H1 (cell line): ENCODE data around the gene PDE4D. TPM values are rescaled to one million over a fixed set of nuclear protein-coding genes. Genes with fewer than 3 reads are reported as not detected.

Experiments used
- CTCF ChIA-PET: fragments of 300-600 bp; sonication (Branson Sonifier 250); formaldehyde crosslinking; loops from one replicate; lab custom pipeline; 2021; ENCODE audit not compliant: partially characterized antibody; lab: Charles Lee
- POLR2A ChIA-PET: fragments of 300-600 bp; sonication (Branson Sonifier 250); formaldehyde crosslinking; loops from one replicate; lab custom pipeline; 2021; ENCODE audit warnings: inconsistent platforms; ENCODE audit not compliant: partially characterized antibody; lab: Charles Lee
- DNase-seq, 2 experiments: peaks; one replicate each; pipeline versions ENCODE4 v3.0.0 to v3.0.0-alpha.2; 2010 to 2022; ENCODE audit warnings: low spot score in 2 of 2, low read depth in 1 of 2, mixed read lengths in 1 of 2
- FAIRE-seq: peaks from 2 replicates; lab custom pipeline; 2011; peaks lifted over from hg19 to GRCh38; lab: Jason Lieb, UNC
- H2AFZ ChIP-seq: 2 replicates; pipeline ENCODE4 v1.8.1; 2012; ENCODE audit warnings: low read length, inconsistent platforms
- H2AK5ac ChIP-seq: 2 replicates; pipeline ENCODE4 v1.6.1; 2013; ENCODE audit warnings: low read depth, low read length
- H2BK120ac ChIP-seq: replicated peaks from 2 replicates; pipeline ENCODE3; 2013; ENCODE audit warnings: low read depth, low read length, inconsistent platforms
- H2BK12ac ChIP-seq: 2 replicates; pipeline ENCODE4 v1.6.1; 2013; ENCODE audit warnings: low read depth, low read length
- H2BK15ac ChIP-seq: 2 replicates; pipeline ENCODE4 v1.6.1; 2013; ENCODE audit warnings: low read length
- H2BK20ac ChIP-seq: 2 replicates; pipeline ENCODE4 v1.6.1; 2013; ENCODE audit warnings: low read length
- H2BK5ac ChIP-seq: 2 replicates; pipeline ENCODE4 v1.6.1; 2013; ENCODE audit warnings: low read depth, low read length
- H3K14ac ChIP-seq: 2 replicates; pipeline ENCODE4 v1.6.1; 2013; ENCODE audit warnings: inconsistent platforms; ENCODE audit not compliant: insufficient read length
- H3K18ac ChIP-seq: 2 replicates; pipeline ENCODE4 v1.6.1; 2013; ENCODE audit warnings: low read length; ENCODE audit errors: extremely low read depth
- H3K23ac ChIP-seq: 2 replicates; pipeline ENCODE4 v1.6.1; 2013; ENCODE audit warnings: inconsistent platforms; ENCODE audit not compliant: insufficient read length
- H3K23me2 ChIP-seq: 2 replicates; pipeline ENCODE4 v1.6.1; 2013; ENCODE audit warnings: low read depth, low read length
- H3K27ac ChIP-seq: 2 replicates; pipeline ENCODE4 v1.6.1; 2011; ENCODE audit warnings: low read depth, low read length, inconsistent platforms
- H3K27me3 ChIP-seq, 4 experiments: replicated peaks in 1 of 4; 1 replicate in 1 of 4; 2 replicates in 3 of 4; pipeline versions ENCODE4 v1.6.1 to v1.8.1; 2011 to 2013; ENCODE audit warnings: low read length in 3 of 4, mild to moderate bottlenecking in 3 of 4, inconsistent platforms in 2 of 4, mixed read lengths in 2 of 4, moderate library complexity in 1 of 4; ENCODE audit not compliant: control insufficient read depth in 3 of 4, insufficient read depth in 3 of 4; ENCODE audit errors: extremely low read depth in 1 of 4
- H3K36me3 ChIP-seq, 4 experiments: 2 replicates each; pipeline versions ENCODE4 v1.6.1 to v1.8.1; 2011 to 2013; ENCODE audit warnings: mild to moderate bottlenecking in 4 of 4, low read length in 3 of 4, moderate library complexity in 2 of 4, control low read depth in 1 of 4, inconsistent platforms in 1 of 4; ENCODE audit not compliant: insufficient read depth in 4 of 4, control insufficient read depth in 2 of 4
- H3K4ac ChIP-seq: replicated peaks from 2 replicates; pipeline ENCODE3; 2013; ENCODE audit warnings: low read length, low read depth, mixed read lengths, inconsistent platforms; ENCODE audit not compliant: insufficient read length
- H3K4me1 ChIP-seq, 4 experiments: replicated peaks in 1 of 4; 1 replicate in 1 of 4; 2 replicates in 3 of 4; pipeline versions ENCODE4 v1.6.1 to v1.8.1; 2011 to 2013; ENCODE audit warnings: low read length in 3 of 4, inconsistent platforms in 2 of 4, mixed read lengths in 1 of 4; ENCODE audit not compliant: insufficient read depth in 4 of 4, control insufficient read depth in 3 of 4
- H3K4me2 ChIP-seq, 2 experiments: 2 replicates each; pipeline versions ENCODE4 v1.6.1 to v1.8.1; 2011 to 2013; ENCODE audit warnings: low read depth in 2 of 2, low read length in 2 of 2, control low read depth in 1 of 2, inconsistent platforms in 1 of 2, mild to moderate bottlenecking in 1 of 2; ENCODE audit not compliant: insufficient read depth in 1 of 2
- H3K4me3 ChIP-seq, 4 experiments: fragments of 200-600, 300-600 bp in 1 of 4; sonication (generic), shearing (Covaris generic), sonication (Bioruptor Twin) in 1 of 4; 2 replicates each; pipeline versions ENCODE4 v1.5.1 to v1.8.1; 2011 to 2016; ENCODE audit warnings: low read length in 4 of 4, low read depth in 3 of 4, control low read depth in 2 of 4, inconsistent platforms in 2 of 4, mild to moderate bottlenecking in 2 of 4, mixed read lengths in 1 of 4, moderate library complexity in 1 of 4; ENCODE audit not compliant: insufficient read depth in 2 of 4; ENCODE audit errors: extremely low read depth in 1 of 4
- H3K56ac ChIP-seq: replicated peaks from 2 replicates; pipeline ENCODE3; 2013; ENCODE audit warnings: low read depth, mild to moderate bottlenecking, mixed read lengths, low read length, inconsistent platforms; ENCODE audit not compliant: insufficient read length
- H3K79me1 ChIP-seq: 2 replicates; pipeline ENCODE4 v1.6.1; 2013; ENCODE audit warnings: low read depth, low read length, control low read depth
- H3K79me2 ChIP-seq, 2 experiments: 2 replicates each; pipeline versions ENCODE4 v1.6.1 to v1.8.1; 2012 to 2013; ENCODE audit warnings: low read length in 2 of 2, mild to moderate bottlenecking in 2 of 2, inconsistent platforms in 1 of 2; ENCODE audit not compliant: insufficient read depth in 2 of 2, control insufficient read depth in 1 of 2
- H3K9ac ChIP-seq, 4 experiments: replicated peaks in 1 of 4; 1 replicate in 1 of 4; 2 replicates in 3 of 4; pipeline versions ENCODE4 v1.6.1 to v1.8.1; 2011 to 2013; ENCODE audit warnings: low read depth in 3 of 4, low read length in 3 of 4, control low read depth in 2 of 4, mild to moderate bottlenecking in 2 of 4, moderate library complexity in 2 of 4, inconsistent platforms in 1 of 4; ENCODE audit errors: extremely low read depth in 1 of 4
- H3K9me3 ChIP-seq, 2 experiments: 2 replicates each; pipeline versions ENCODE4 v1.6.1 to v1.8.1; 2012 to 2013; ENCODE audit warnings: mild to moderate bottlenecking in 2 of 2, moderate library complexity in 2 of 2, control low read depth in 1 of 2, inconsistent platforms in 1 of 2, low read depth in 1 of 2, low read length in 1 of 2, mixed read lengths in 1 of 2; ENCODE audit not compliant: insufficient read depth in 2 of 2
- H4K20me1 ChIP-seq, 2 experiments: replicated peaks in 1 of 2; 2 replicates each; pipeline versions ENCODE3 to v1.8.1; 2011 to 2013; ENCODE audit warnings: inconsistent platforms in 2 of 2, low read length in 2 of 2, mild to moderate bottlenecking in 1 of 2; ENCODE audit not compliant: insufficient read depth in 2 of 2, control insufficient read depth in 1 of 2
- H4K5ac ChIP-seq: 2 replicates; pipeline ENCODE4 v1.6.1; 2013; ENCODE audit warnings: low read length, low read depth, mixed read lengths, inconsistent platforms; ENCODE audit not compliant: insufficient read length
- H4K8ac ChIP-seq: 2 replicates; pipeline ENCODE4 v1.8.0; 2013; ENCODE audit warnings: mild to moderate bottlenecking, moderate library complexity, low read length, inconsistent platforms; ENCODE audit not compliant: insufficient read depth; ENCODE audit errors: extremely low read depth
- H4K91ac ChIP-seq: replicated peaks from 2 replicates; pipeline ENCODE3; 2013; ENCODE audit warnings: low read length, mixed read lengths, inconsistent platforms; ENCODE audit not compliant: insufficient read length
- CBX5 ChIP-seq: fragments of 300-800, 300-1000 bp; sonication (generic); IDR thresholded peaks from 2 replicates; pipeline ENCODE4 v1.7.1; 2016; ENCODE audit warnings: antibody characterized with exemption, low read length, low read depth
- CTBP2 ChIP-seq: IDR thresholded peaks from 2 replicates; pipeline ENCODE4 v1.7.0; 2011; ENCODE audit warnings: borderline replicate concordance, mild to moderate bottlenecking, moderate library complexity, mixed read lengths, low read length; ENCODE audit not compliant: insufficient read depth, insufficient read length
- EGR1 ChIP-seq: IDR thresholded peaks from 2 replicates; pipeline ENCODE4 v1.6.1; 2011; ENCODE audit warnings: low read depth, low read length, borderline replicate concordance
- KDM1A ChIP-seq: fragments of 200-600, 300-600 bp; sonication (generic); IDR thresholded peaks from 2 replicates; pipeline ENCODE4 v1.7.1; 2016; ENCODE audit warnings: mild to moderate bottlenecking, low read length, borderline replicate concordance
- SIRT6 ChIP-seq: IDR thresholded peaks from one replicate; pipeline ENCODE4 v1.7.1; 2012; ENCODE audit warnings: low read length, inconsistent platforms
- WGBS, 2 experiments: shearing (Covaris generic) in 1 of 2; methylation state at CpG; one replicate each; pipeline versions ENCODE4 v1.1.6 to v1.1.7; 2013 to 2015; ENCODE audit warnings: low lambda C conversion rate in 2 of 2, mixed read lengths in 2 of 2, inconsistent platforms in 1 of 2, low coverage in 1 of 2, missing lambda C conversion rate in 1 of 2; ENCODE audit not compliant: insufficient replicate concordance in 2 of 2, insufficient coverage in 1 of 2, insufficient read length in 1 of 2; ENCODE audit errors: extremely low coverage in 1 of 2, missing lambda C conversion rate in 1 of 2; 5-methylcytosine and 5-hydroxymethylcytosine counted together
- polyA plus RNA-seq, 7 experiments: library from polyadenylated mRNA; depleted of rRNA in 3 of 7; stranded (reverse) in 5 of 7; unstranded in 2 of 7; fragments of >200 nt in 5 of 7; fragments of 200-250 nt in 2 of 7; gene quantifications; 1 replicate in 5 of 7; 2 replicates in 1 of 7; 4 replicates in 1 of 7; pipeline versions ENCODE4 v1.2.1 to v1.2.3, GENCODE V29; 2011 to 2013; ENCODE audit warnings: missing spikeins in 2 of 7, mixed read lengths in 2 of 7
- total RNA-seq: library from RNA; stranded (reverse); fragmentation: NEBNext Ultra II Directional; extraction: Animal tissue kit (Norgen Biotek cat#: 25700); gene quantifications from 2 replicates; pipeline ENCODE4 v1.2.1, GENCODE V29; 2021

PDE4D gene
- total and polyA plus RNA-seq, 2 of the 8 experiments (the other 6 are each of a cell fraction or from before 2014, with no cell fraction given), result 2.3 to 3.7 TPM

DNA sequence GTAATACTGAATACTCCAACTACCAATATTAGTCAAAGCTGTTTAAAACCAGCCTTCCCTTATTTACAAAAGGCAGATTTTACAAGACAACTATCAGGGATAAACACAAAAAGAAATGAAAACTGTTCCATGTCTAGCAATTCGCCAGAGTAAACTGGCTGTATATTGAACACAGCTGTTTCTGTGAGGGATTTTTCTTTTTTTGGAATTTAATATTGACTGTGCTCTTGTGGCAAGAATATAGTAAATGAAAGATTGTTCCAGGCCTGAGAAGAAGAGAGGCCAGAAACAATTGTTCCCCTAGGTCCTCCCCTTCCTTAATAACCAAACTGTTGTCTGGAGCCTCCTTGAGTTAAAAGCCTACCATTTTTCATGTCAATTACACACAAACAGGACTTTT, 188.6 kb downstream of the PDE4D start:
- no peak for DNase-seq
- TF ChIP-seq CTBP2 (no peak), EGR1 (no peak), KDM1A (no peak), CBX5 (no peak), SIRT6 (no peak)
- ChIA-PET POLR2A (no interaction called here), CTCF (interaction anchor here (0.8 kb wide), 1 partner anchor 369 kb away, joined by 3 read pairs; no protein-coding TSS in a partner anchor)
- Histone ChIP-seq H3K9me3 (no peaks in the 10 kb centered on the region), H2AK5ac (no peak overlapping the region), H4K8ac (no peak overlapping the region), H3K9ac (no peak overlapping the region), H2AFZ (no peak overlapping the region; the same call in 1 of the 2 replicates), H3K4me1 (peaks cover 0 to 11% (median 4%) of the 10 kb centered on the region in 4 experiments; a peak in 2 of 7 replicates), H3K27me3 (no peaks in the 10 kb centered on the region), H2BK20ac (no peak overlapping the region), H2BK5ac (no peak overlapping the region), H3K27ac (no peak overlapping the region), H3K36me3 (no peaks in the 10 kb centered on the region), H2BK120ac (no peak overlapping the region), H3K56ac (no peak overlapping the region), H3K79me1 (no peaks in the 10 kb centered on the region), H3K4me2 (no peak overlapping the region), H3K23me2 (no peaks in the 10 kb centered on the region), H3K23ac (no peak overlapping the region), H4K91ac (no peak overlapping the region), H3K18ac (no peak overlapping the region), H3K79me2 (no peaks in the 10 kb centered on the region), H2BK12ac (no peak overlapping the region), H4K5ac (no peak overlapping the region), H3K4ac (no peak overlapping the region), H3K4me3 (no peak overlapping the region), H2BK15ac (no peak overlapping the region), H3K14ac (no peak overlapping the region), H4K20me1 (no peaks in the 10 kb centered on the region)
- 93% methylated on average over 1 of the region's 1 CpG; no CpG with 5 or more reads in 1 of the 2 experiments for WGBS, 2 experiments
- no peak for FAIRE-seq
